Endodermal cell (in vitro differentiated cells): ENCODE data around the gene SPPL2B. TPM values are rescaled to one million over a fixed set of nuclear protein-coding genes. Genes with fewer than 3 reads are reported as not detected.

Source experiments
- DNase-seq: peaks from one replicate; pipeline ENCODE4 v3.0.0-alpha.2; 2017
- H3K27ac ChIP-seq: 2 replicates; pipeline ENCODE4 v1.5.1; 2013; ENCODE audit warnings: mild to moderate bottlenecking, low read depth, low read length, moderate library complexity
- H3K27me3 ChIP-seq: 2 replicates; pipeline ENCODE4 v1.6.1; 2013; ENCODE audit warnings: mild to moderate bottlenecking, low read length, moderate library complexity; ENCODE audit not compliant: insufficient read depth, control insufficient read depth, poor library complexity, severe bottlenecking
- H3K36me3 ChIP-seq: 2 replicates; pipeline ENCODE4 v1.7.0; 2013; ENCODE audit warnings: mild to moderate bottlenecking, low read length, moderate library complexity; ENCODE audit not compliant: control insufficient read depth, insufficient read depth
- H3K4me1 ChIP-seq: one replicate; pipeline ENCODE4 v1.7.0; 2013; ENCODE audit warnings: low read length; ENCODE audit not compliant: control insufficient read depth, insufficient read depth
- H3K4me3 ChIP-seq: 2 replicates; pipeline ENCODE4 v1.5.1; 2013; ENCODE audit warnings: mild to moderate bottlenecking, low read length, moderate library complexity
- H3K9ac ChIP-seq: 2 replicates; pipeline ENCODE4 v1.6.1; 2013; ENCODE audit warnings: mild to moderate bottlenecking, low read length, moderate library complexity; ENCODE audit not compliant: poor library complexity, severe bottlenecking; ENCODE audit errors: extremely low read depth
- H3K9me3 ChIP-seq: 2 replicates; pipeline ENCODE4 v1.6.1; 2013; ENCODE audit warnings: mild to moderate bottlenecking, low read length, moderate library complexity; ENCODE audit not compliant: control insufficient read depth
- H3K27ac Mint-ChIP-seq: 2 replicates; pipeline ENCODE4 v1.8.0; 2020; ENCODE audit warnings: mixed read lengths
- H3K27me3 Mint-ChIP-seq: 2 replicates; pipeline ENCODE4 v1.8.0; 2021; ENCODE audit warnings: mild to moderate bottlenecking, mixed read lengths; ENCODE audit not compliant: insufficient read depth
- H3K36me3 Mint-ChIP-seq: 2 replicates; pipeline ENCODE4 v1.8.0; 2020; ENCODE audit warnings: low read depth, mixed read lengths
- H3K4me1 Mint-ChIP-seq: 2 replicates; pipeline ENCODE4 v1.8.0; 2020; ENCODE audit warnings: mixed read lengths
- H3K4me3 Mint-ChIP-seq: 2 replicates; pipeline ENCODE4 v1.8.0; 2020; ENCODE audit warnings: mild to moderate bottlenecking, moderate library complexity, mixed read lengths
- H3K9me3 Mint-ChIP-seq: 2 replicates; pipeline ENCODE4 v1.8.0; 2020; ENCODE audit warnings: mild to moderate bottlenecking, mixed read lengths
- CTCF ChIP-seq: fragments of 200-600 bp; sonication (generic); conservative IDR thresholded peaks from 2 replicates; pipeline ENCODE4 v1.5.0; 2021; ENCODE audit warnings: antibody characterized with exemption, mild to moderate bottlenecking
- WGBS, 2 experiments: methylation state at CpG; one replicate each; pipeline versions ENCODE4 v1.1.5 to v1.1.7; 2013; ENCODE audit warnings: missing lambda C conversion rate in 2 of 2, mixed read lengths in 1 of 2; ENCODE audit not compliant: insufficient coverage in 1 of 2, insufficient read length in 1 of 2; 5-methylcytosine and 5-hydroxymethylcytosine counted together
- total RNA-seq, 2 donors: library from RNA; stranded (reverse); fragmentation: NEBNext Ultra II Directional in 1 of 2; extraction: Animal tissue kit (Norgen Biotek cat#: 25700) in 1 of 2; gene quantifications; 2 replicates in 1 of 2; 3 replicates in 1 of 2; pipeline ENCODE4 v1.2.1, GENCODE V29; 2021

The SPPL2B gene
- total RNA-seq, 2 donors from 2014 or later = 115 to 118 TPM

GRCh38 chr19:2353887-2354592 lies 25.6 kb downstream of the SPPL2B start:
- Mint-ChIP-seq H3K27ac (no peak overlapping the region), H3K27me3 (peaks cover 10% of the 10 kb centered on the region), H3K4me1 (no peaks in the 10 kb centered on the region), H3K4me3 (no peak overlapping the region), H3K36me3 (peaks cover 2% of the 10 kb centered on the region), H3K9me3 (no peaks in the 10 kb centered on the region)
- Histone ChIP-seq H3K4me3 (no peak overlapping the region), H3K36me3 (peaks cover 6% of the 10 kb centered on the region), H3K9me3 (no peaks in the 10 kb centered on the region), H3K27ac (no peak overlapping the region), H3K4me1 (no peaks in the 10 kb centered on the region), H3K9ac (no peak overlapping the region), H3K27me3 (peaks cover 12% of the 10 kb centered on the region)
- no peak for TF ChIP-seq CTCF
- WGBS, 2 experiments = 94% methylated on average over 26 to 34 of the region's 34 CpGs
- DNase-seq = peak; percentile 43

- 89 to 93% methylated on average over 15 to 17 of the region's 17 CpGs for WGBS, 2 experiments
- Mint-ChIP-seq H3K4me3 (no peak overlapping the region), H3K36me3 (peaks cover 2% of the 10 kb centered on the region), H3K9me3 (no peaks in the 10 kb centered on the region), H3K27me3 (peaks cover 12% of the 10 kb centered on the region), H3K4me1 (no peaks in the 10 kb centered on the region), H3K27ac (no peak overlapping the region)
- DNase-seq = no peak
- H3K9ac ChIP-seq = no peak overlapping the region
- H3K4me3 ChIP-seq = no peak overlapping the region
- no peak overlapping the region for H3K27ac ChIP-seq
- peaks cover 16% of the 10 kb centered on the region for H3K27me3 ChIP-seq
- H3K9me3 ChIP-seq = no peaks in the 10 kb centered on the region
- H3K4me1 ChIP-seq = no peaks in the 10 kb centered on the region
- H3K36me3 ChIP-seq = peaks cover 6% of the 10 kb centered on the region
- TF ChIP-seq CTCF = no peak
Observed at GRCh38 chr19:2354670-2355069, 26.2 kb downstream of the SPPL2B start.

GRCh38 chr19:2355168-2356035 lies 26.9 kb downstream of the SPPL2B start:
- H3K27ac ChIP-seq = no peak overlapping the region
- peaks cover 3% of the 10 kb centered on the region for H3K36me3 ChIP-seq
- H3K4me1 ChIP-seq = no peaks in the 10 kb centered on the region
- Mint-ChIP-seq H3K4me3 (no peak overlapping the region), H3K4me1 (no peaks in the 10 kb centered on the region), H3K27ac (no peak overlapping the region), H3K9me3 (no peaks in the 10 kb centered on the region), H3K36me3 (peaks cover 2% of the 10 kb centered on the region), H3K27me3 (peaks cover 13% of the 10 kb centered on the region)
- H3K9ac ChIP-seq = no peak overlapping the region
- H3K27me3 ChIP-seq = peaks cover 20% of the 10 kb centered on the region
- H3K9me3 ChIP-seq = no peaks in the 10 kb centered on the region
- TF ChIP-seq CTCF = no peak
- DNase-seq = peak; percentile 31
- WGBS, 2 experiments = 87 to 90% methylated on average over 23 to 24 of the region's 24 CpGs
- no peak overlapping the region for H3K4me3 ChIP-seq
